BE2C (cell line): ENCODE results near the gene SNX9.
"Not testable (repeated sequence)": the region's sequence is repeated elsewhere in the genome, so short reads cannot be mapped to it uniquely, and the experiment has no call there.

ENCODE experiments used
- DNase-seq: peaks from one replicate; pipeline ENCODE4 v3.0.0-alpha.2; 2020
- H3K27me3 ChIP-seq: fragments of 250-450 bp; sonication (Bioruptor Pico); 2 replicates; pipeline ENCODE4 v1.5.1; 2020; ENCODE audit warnings: mild to moderate bottlenecking
- H3K36me3 ChIP-seq: fragments of 250-450 bp; sonication (Bioruptor Pico); 2 replicates; pipeline ENCODE4 v1.5.1; 2020; ENCODE audit warnings: mild to moderate bottlenecking
- H3K4me1 ChIP-seq: fragments of 250-450 bp; sonication (Bioruptor Pico); 2 replicates; pipeline ENCODE4 v1.5.1; 2020
- H3K4me3 ChIP-seq: 2 replicates; pipeline ENCODE4 v1.5.1; 2011; ENCODE audit warnings: low read depth, low read length
- H3K9me3 ChIP-seq: fragments of 250-450 bp; sonication (Bioruptor Pico); 2 replicates; pipeline ENCODE4 v1.5.1; 2020
- CTCF ChIP-seq: IDR thresholded peaks from 2 replicates; pipeline ENCODE4 v1.5.1; 2012; ENCODE audit warnings: mild to moderate bottlenecking, low read depth, low read length

Gene SNX9

GRCh38 chr6:157842212-157842611 is 19.2 kb downstream of the SNX9 start:
- no peak for TF ChIP-seq CTCF
- H3K9me3 ChIP-seq: no peaks in the 10 kb centered on the region
- H3K36me3 ChIP-seq: no peaks in the 10 kb centered on the region
- no peaks in the 10 kb centered on the region for H3K27me3 ChIP-seq
- peaks cover 8% of the 10 kb centered on the region; the same call in 1 of the 2 replicates for H3K4me1 ChIP-seq
- no peak for DNase-seq
- no peak overlapping the region for H3K4me3 ChIP-seq

- H3K4me3 ChIP-seq, H3K27me3 ChIP-seq, DNase-seq, H3K9me3 ChIP-seq, H3K4me1 ChIP-seq, H3K36me3 ChIP-seq: not testable (repeated sequence)
These were observed 21.1 kb downstream of the SNX9 start for GRCh38 chr6:157844196-157844595.

GRCh38 chr6:157845493-157846259 is 22.6 kb downstream of the SNX9 start:
- Histone ChIP-seq H3K9me3 (no peaks in the 10 kb centered on the region), H3K4me3 (no peak overlapping the region), H3K27me3 (no peaks in the 10 kb centered on the region), H3K4me1 (peaks cover 8% of the 10 kb centered on the region; the same call in 1 of the 2 replicates), H3K36me3 (no peaks in the 10 kb centered on the region)
- no peak for DNase-seq
- no peak for TF ChIP-seq CTCF

GRCh38 chr6:157847846-157848245 is 24.8 kb downstream of the SNX9 start:
- H3K4me3 ChIP-seq: no peak overlapping the region
- H3K36me3 ChIP-seq: no peaks in the 10 kb centered on the region
- H3K27me3 ChIP-seq: no peaks in the 10 kb centered on the region
- DNase-seq: no peak
- no peak for TF ChIP-seq CTCF
- H3K4me1 ChIP-seq: peaks cover 8% of the 10 kb centered on the region; the same call in 1 of the 2 replicates
- H3K9me3 ChIP-seq: no peaks in the 10 kb centered on the region

- Histone ChIP-seq H3K27me3 (no peaks in the 10 kb centered on the region), H3K4me1 (peaks cover 8% of the 10 kb centered on the region; the same call in 1 of the 2 replicates), H3K9me3 (no peaks in the 10 kb centered on the region), H3K36me3 (no peaks in the 10 kb centered on the region), H3K4me3 (no peak overlapping the region)
- no peak for TF ChIP-seq CTCF
- no peak for DNase-seq
These were observed 25.6 kb downstream of the SNX9 start for GRCh38 chr6:157848693-157849092.

DNA sequence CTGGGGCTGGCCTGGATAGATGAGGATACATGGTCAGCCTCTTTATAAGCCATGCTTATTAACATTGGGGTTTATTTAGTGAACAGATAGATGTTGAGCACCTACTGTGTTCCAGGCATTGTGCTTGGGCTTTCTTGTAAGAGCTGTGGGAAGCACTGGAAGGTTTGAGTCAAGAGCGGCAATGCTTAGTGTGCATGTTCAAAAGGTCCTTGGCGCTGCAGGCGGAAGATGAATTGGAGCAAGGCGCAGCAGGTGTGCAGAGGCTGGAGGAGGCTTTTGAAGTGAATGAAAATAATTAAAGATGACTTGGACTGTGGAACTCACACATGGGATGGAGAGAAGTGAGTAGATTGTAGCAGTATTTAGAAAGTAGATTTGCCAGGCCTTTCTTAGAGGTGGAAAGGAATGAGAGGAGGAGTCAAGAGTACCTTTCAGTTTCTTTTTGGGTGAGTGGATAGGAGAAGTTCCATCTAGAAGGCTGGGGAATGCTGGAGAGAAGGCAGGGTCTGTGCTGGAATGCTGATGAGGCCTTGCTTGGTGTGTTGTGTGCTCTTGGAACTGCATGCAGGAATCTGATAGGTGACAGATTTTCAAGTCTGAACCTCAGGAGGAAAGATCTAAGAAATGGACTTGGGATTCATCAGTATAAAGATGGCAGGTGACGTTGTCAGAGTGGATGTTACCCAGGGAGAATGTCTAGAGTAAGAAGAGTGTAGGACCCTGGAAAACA is 26.4 kb downstream of the SNX9 start:
- Histone ChIP-seq H3K4me1 (peaks cover 8% of the 10 kb centered on the region; the same call in 1 of the 2 replicates), H3K9me3 (no peaks in the 10 kb centered on the region), H3K36me3 (no peaks in the 10 kb centered on the region), H3K4me3 (no peak overlapping the region), H3K27me3 (no peaks in the 10 kb centered on the region)
- TF ChIP-seq CTCF: no peak
- DNase-seq: no peak
